ENCODE measurements around the gene CCDC160. TPM values are rescaled to one million over a fixed set of nuclear protein-coding genes. Genes with fewer than 3 reads are reported as not detected.

Gene CCDC160
- not detected in 2 replicates for total RNA-seq

DNA sequence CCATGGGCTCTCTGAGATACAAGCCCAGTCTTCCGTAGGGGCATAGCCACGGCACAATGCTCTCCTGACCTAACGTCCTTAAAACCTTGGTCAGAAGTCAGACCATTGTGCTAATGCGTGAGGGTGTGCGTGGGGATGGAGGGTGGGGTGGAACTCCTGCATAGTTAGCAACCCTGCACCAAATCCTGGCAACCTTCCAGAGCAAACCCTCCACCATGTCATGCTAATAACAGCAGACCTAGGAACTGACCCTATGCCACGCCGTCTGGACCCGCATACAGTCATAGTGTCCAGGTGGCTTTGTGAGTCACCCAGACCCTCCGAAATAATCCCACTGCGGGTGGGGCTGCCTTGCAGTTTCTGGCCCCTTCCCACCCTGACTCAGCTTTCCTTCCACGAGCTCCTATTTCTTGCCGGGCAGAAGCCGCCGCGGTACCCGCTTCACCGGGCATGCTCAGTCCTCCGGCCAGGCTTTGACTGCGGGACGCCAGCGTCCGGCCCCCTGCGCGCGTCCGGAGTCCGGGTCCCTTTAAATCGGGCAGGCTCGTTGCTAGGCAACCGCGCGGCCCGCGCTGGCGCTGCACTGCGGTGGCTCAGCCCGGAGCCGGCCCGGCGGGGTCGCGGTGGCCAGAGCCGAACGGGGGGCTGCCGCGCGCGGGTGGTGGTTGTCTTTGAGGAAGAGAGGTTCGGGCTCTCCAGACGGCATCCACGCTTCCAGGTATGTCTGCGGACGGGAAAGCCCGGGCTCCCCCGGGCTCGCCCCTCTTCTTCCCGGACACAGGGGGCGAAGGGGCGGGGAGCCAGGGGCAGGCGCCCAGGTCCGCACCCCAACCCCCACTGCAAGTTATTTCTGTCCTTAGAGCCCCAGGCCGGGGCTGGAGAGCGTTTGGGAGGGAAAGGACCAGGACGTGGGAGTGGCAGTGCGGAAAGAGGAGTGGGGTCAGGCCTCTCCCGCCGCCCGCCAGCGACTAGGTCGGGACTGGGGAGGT is at the start of gene CCDC160:
TSS of gene CCDC160 (plus strand) at position 557 of the 989 bp plus-strand sequence. CDS start 7,619 bp downstream, outside the sequence.

Other genes with a start within 250 kb of the CCDC160 start
- 27.3 and 39.3 TPM in 2 replicates for gene PHF6, start 136.1 kb downstream of the CCDC160 start, total RNA-seq
- 27.6 and 32.6 TPM in 2 replicates for gene HPRT1, start 223.0 kb downstream of the CCDC160 start, total RNA-seq

All from regular cardiac myocyte (primary cell).